ENCODE results near the gene AOC2. TPM values are rescaled to one million over a fixed set of nuclear protein-coding genes. Genes with fewer than 3 reads are reported as not detected.

Gene AOC2
- total and polyA plus RNA-seq, 2 of the 13 experiments (the other 11 are each of a cell fraction or from before 2014, with no cell fraction given): 1.2 to 3.3 TPM

DNA sequence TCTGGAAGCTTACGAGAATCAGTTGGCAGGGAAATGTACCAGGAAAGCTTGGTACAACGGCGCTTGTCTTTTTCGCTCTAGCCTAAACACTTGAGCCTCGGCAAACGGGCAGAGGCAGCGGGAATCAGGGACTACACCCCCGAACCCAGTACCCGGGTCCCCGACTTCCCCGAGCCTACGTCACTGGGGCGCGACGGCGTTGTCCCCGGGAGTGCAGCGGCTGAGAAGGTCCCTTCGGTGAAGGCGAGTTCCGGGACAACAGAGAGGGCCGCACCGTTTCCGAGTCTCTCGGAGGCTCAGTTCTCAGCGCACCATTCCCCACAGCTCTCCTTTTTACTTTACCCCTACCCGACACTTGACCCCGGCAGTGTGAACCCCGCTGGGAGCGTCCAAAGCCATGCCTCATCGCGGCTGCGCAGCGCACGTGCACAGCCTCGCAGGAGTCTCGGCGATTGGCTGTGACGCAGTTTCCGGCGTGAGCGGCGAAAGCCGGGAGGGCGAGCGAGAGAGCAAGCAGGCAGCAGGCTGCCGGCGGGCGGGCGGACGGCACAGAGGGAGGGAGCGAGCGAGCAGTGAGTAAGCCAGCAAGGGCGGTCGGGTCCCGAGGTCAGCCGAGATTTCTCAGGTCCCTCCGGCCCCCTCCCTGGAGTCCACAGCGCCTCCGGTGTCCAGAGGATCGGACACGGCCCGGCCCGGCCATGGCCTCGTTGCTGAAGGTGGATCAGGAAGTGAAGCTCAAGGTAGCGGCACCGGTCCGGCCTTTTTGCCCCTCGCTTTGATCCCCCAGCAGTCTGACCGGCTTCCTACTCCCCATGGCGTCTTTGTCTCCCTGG lies 11.2 kb upstream of the AOC2 start, which contains the start of gene PSME3 (continued):
- TF ChIP-seq, protein P1, sequence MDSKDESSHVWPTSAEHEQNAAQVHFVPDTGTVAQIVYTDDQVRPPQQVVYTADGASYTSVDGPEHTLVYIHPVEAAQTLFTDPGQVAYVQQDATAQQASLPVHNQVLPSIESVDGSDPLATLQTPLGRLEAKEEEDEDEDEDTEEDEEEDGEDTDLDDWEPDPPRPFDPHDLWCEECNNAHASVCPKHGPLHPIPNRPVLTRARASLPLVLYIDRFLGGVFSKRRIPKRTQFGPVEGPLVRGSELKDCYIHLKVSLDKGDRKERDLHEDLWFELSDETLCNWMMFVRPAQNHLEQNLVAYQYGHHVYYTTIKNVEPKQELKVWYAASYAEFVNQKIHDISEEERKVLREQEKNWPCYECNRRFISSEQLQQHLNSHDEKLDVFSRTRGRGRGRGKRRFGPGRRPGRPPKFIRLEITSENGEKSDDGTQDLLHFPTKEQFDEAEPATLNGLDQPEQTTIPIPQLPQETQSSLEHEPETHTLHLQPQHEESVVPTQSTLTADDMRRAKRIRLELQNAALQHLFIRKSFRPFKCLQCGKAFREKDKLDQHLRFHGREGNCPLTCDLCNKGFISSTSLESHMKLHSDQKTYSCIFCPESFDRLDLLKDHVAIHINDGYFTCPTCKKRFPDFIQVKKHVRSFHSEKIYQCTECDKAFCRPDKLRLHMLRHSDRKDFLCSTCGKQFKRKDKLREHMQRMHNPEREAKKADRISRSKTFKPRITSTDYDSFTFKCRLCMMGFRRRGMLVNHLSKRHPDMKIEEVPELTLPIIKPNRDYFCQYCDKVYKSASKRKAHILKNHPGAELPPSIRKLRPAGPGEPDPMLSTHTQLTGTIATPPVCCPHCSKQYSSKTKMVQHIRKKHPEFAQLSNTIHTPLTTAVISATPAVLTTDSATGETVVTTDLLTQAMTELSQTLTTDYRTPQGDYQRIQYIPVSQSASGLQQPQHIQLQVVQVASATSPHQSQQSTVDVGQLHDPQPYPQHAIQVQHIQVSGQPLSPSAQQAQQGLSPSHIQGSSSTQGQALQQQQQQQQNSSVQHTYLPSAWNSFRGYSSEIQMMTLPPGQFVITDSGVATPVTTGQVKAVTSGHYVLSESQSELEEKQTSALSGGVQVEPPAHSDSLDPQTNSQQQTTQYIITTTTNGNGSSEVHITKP (CRISPR knock-in tag; IDR thresholded peaks at IDR 0.05; ENCODE audit: low read depth): peak; percentile 85
- TF ChIP-seq NR2C2 (CRISPR knock-in tag; IDR thresholded peaks at IDR 0.05; ENCODE audit: borderline replicate concordance): peak; percentile 92
- peak; percentile 95 for TF ChIP-seq BRCA1 (CRISPR knock-in tag; IDR thresholded peaks at IDR 0.05)
- peak; percentile 24; the same call in 1 of the 2 replicates for TF ChIP-seq ZNF773 (CRISPR knock-in tag; IDR thresholded peaks at IDR 0.05; ENCODE audit: borderline replicate concordance)
- TF ChIP-seq, protein P2, sequence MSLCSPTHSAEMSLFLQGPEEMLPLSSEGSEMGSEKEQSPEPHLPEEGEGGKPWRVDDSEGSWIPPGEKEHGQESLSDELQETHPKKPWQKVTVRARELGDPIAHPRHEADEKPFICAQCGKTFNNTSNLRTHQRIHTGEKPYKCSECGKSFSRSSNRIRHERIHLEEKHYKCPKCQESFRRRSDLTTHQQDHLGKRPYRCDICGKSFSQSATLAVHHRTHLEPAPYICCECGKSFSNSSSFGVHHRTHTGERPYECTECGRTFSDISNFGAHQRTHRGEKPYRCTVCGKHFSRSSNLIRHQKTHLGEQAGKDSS (CRISPR knock-in tag; IDR thresholded peaks at IDR 0.05; ENCODE audit: borderline replicate concordance, low read depth): peak; percentile 93; the same call in 1 of the 2 replicates
- TF ChIP-seq, protein P3, sequence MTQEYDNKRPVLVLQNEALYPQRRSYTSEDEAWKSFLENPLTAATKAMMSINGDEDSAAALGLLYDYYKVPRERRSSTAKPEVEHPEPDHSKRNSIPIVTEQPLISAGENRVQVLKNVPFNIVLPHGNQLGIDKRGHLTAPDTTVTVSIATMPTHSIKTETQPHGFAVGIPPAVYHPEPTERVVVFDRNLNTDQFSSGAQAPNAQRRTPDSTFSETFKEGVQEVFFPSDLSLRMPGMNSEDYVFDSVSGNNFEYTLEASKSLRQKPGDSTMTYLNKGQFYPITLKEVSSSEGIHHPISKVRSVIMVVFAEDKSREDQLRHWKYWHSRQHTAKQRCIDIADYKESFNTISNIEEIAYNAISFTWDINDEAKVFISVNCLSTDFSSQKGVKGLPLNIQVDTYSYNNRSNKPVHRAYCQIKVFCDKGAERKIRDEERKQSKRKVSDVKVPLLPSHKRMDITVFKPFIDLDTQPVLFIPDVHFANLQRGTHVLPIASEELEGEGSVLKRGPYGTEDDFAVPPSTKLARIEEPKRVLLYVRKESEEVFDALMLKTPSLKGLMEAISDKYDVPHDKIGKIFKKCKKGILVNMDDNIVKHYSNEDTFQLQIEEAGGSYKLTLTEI (CRISPR knock-in tag; conservative IDR thresholded peaks at IDR 0.05): no peak
- TF ChIP-seq, protein P4, sequence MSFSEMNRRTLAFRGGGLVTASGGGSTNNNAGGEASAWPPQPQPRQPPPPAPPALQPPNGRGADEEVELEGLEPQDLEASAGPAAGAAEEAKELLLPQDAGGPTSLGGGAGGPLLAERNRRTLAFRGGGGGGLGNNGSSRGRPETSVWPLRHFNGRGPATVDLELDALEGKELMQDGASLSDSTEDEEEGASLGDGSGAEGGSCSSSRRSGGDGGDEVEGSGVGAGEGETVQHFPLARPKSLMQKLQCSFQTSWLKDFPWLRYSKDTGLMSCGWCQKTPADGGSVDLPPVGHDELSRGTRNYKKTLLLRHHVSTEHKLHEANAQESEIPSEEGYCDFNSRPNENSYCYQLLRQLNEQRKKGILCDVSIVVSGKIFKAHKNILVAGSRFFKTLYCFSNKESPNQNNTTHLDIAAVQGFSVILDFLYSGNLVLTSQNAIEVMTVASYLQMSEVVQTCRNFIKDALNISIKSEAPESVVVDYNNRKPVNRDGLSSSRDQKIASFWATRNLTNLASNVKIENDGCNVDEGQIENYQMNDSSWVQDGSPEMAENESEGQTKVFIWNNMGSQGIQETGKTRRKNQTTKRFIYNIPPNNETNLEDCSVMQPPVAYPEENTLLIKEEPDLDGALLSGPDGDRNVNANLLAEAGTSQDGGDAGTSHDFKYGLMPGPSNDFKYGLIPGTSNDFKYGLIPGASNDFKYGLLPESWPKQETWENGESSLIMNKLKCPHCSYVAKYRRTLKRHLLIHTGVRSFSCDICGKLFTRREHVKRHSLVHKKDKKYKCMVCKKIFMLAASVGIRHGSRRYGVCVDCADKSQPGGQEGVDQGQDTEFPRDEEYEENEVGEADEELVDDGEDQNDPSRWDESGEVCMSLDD (CRISPR knock-in tag; IDR thresholded peaks at IDR 0.05; ENCODE audit: borderline replicate concordance): peak; percentile 99
- TF ChIP-seq PHF21A (CRISPR knock-in tag; IDR thresholded peaks at IDR 0.05): 0 out of 2 replicates have a peak, but pooled peaks have one; percentile 53
- TF ChIP-seq ZFP62 (CRISPR knock-in tag; IDR thresholded peaks at IDR 0.05): no peak
- no peak for TF ChIP-seq PHB2 (IDR thresholded peaks at IDR 0.05; ENCODE audit: partially characterized antibody)
- peak; percentile 66; the same call in 1 of the 2 replicates for TF ChIP-seq ZNF605 (CRISPR knock-in tag; IDR thresholded peaks at IDR 0.05)
- TF ChIP-seq ZNF629 (CRISPR knock-in tag; conservative IDR thresholded peaks at IDR 0.05): no peak
- peak; percentile 32; the same call in 1 of the 2 replicates for TF ChIP-seq RFX3 (CRISPR knock-in tag; IDR thresholded peaks at IDR 0.05)
- TF ChIP-seq RNF2 (conservative IDR thresholded peaks at IDR 0.05; ENCODE audit: low read depth): peak; percentile 98
- TF ChIP-seq HDAC6 (IDR thresholded peaks at IDR 0.05; ENCODE audit: low read depth, low read length): no peak
- TF ChIP-seq RFXAP (CRISPR knock-in tag; IDR thresholded peaks at IDR 0.05; ENCODE audit: borderline replicate concordance): peak; percentile 61; the same call in 1 of the 2 replicates
- TF ChIP-seq ELF1 (CRISPR knock-in tag; IDR thresholded peaks at IDR 0.05): peak; percentile 92
- TF ChIP-seq, protein P5, sequence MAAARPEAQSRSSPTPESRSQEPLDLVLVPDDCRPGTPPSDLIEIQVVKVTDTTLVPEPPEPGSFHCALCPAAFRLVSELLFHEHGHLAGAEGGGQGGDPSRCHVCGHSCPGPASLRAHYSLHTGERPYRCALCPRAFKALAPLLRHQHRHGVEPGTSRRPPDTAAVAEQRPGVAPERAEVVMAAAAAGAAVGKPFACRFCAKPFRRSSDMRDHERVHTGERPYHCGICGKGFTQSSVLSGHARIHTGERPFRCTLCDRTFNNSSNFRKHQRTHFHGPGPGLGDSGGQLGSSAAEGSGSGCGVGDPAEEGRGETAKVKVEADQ (CRISPR knock-in tag; IDR thresholded peaks at IDR 0.05; ENCODE audit: borderline replicate concordance): peak; percentile 68; the same call in 1 of the 2 replicates

Measured in HepG2 (cell line).